HepG2 (cell line): ENCODE measurements around the gene PDRG1. TPM values are rescaled to one million over a fixed set of nuclear protein-coding genes. Genes with fewer than 3 reads are reported as not detected.

Experiments
- ATAC-seq: fragments of 200-7000 bp; cut with Tn5 transposase; 3 replicates; pipeline ENCODE4 v1.9.1; 2020; ENCODE audit warnings: mild to moderate bottlenecking, moderate library complexity
- BruUV-seq: library from RNA; stranded (reverse); fragments of 400-500 nt; replicated peaks from 2 replicates; lab custom pipeline; 2021; lab: Mats Ljungman, UMichigan
- CTCF ChIA-PET: fragments of 300-600 bp; formaldehyde crosslinking; extraction: SDS; loops from one replicate; lab custom pipeline; 2021; ENCODE audit warnings: low total read pairs, inconsistent platforms, low intra/inter-chr PET ratio; lab: Yijun Ruan, JAX
- POLR2A ChIA-PET: fragments of 350-600 bp; sonication (Branson Sonifier 250); formaldehyde crosslinking; loops from one replicate; lab custom pipeline; 2020; ENCODE audit warnings: antibody characterized with exemption, inconsistent platforms; lab: Yijun Ruan, JAX
- DNase-seq: peaks from one replicate; pipeline ENCODE4 v3.0.0-alpha.2; 2015; ENCODE audit warnings: low spot score
- FAIRE-seq: peaks from 3 replicates; lab custom pipeline; 2011; peaks lifted over from hg19 to GRCh38; lab: Jason Lieb, UNC
- H2AFZ ChIP-seq: one replicate; pipeline ENCODE4 v1.6.1; 2011; ENCODE audit warnings: low read length, inconsistent platforms
- H3K27ac ChIP-seq: fragments of 300-600 bp; 3 replicates; pipeline ENCODE4 v1.8.0; 2011; ENCODE audit warnings: mixed run types, mild to moderate bottlenecking, mixed read lengths, low read length, inconsistent platforms; ENCODE audit not compliant: insufficient read depth; ENCODE audit errors: extremely low read length
- H3K27me3 ChIP-seq, 2 experiments: fragments of 200-600 bp in 1 of 2; 2 replicates in 1 of 2; 3 replicates in 1 of 2; pipeline versions ENCODE4 v1.6.0 to v1.8.0; 2011; ENCODE audit warnings: low read length in 2 of 2, mild to moderate bottlenecking in 2 of 2, moderate library complexity in 2 of 2, inconsistent platforms in 1 of 2; ENCODE audit not compliant: insufficient read depth in 2 of 2, control insufficient read depth in 1 of 2
- H3K36me3 ChIP-seq, 2 experiments: fragments of 200-600 bp in 1 of 2; replicated peaks in 1 of 2; 2 replicates in 1 of 2; 3 replicates in 1 of 2; pipeline versions ENCODE4 v1.5.1 to v1.8.0; 2011; ENCODE audit warnings: low read length in 2 of 2, inconsistent platforms in 1 of 2; ENCODE audit not compliant: insufficient read depth in 2 of 2, control insufficient read depth in 1 of 2
- H3K4me1 ChIP-seq: 2 replicates; pipeline ENCODE4 v1.5.1; 2012; ENCODE audit warnings: low read length, inconsistent platforms; ENCODE audit not compliant: insufficient read depth
- H3K4me2 ChIP-seq: 2 replicates; pipeline ENCODE4 v1.6.0; 2011; ENCODE audit warnings: low read depth, low read length, inconsistent platforms
- H3K4me3 ChIP-seq, 3 experiments: fragments of 200-600 bp in 1 of 3; sonication (generic), shearing (Covaris generic) in 1 of 3; replicated peaks in 1 of 3; 2 replicates each; pipeline ENCODE4 v1.5.1; 2011 to 2016; ENCODE audit warnings: low read length in 3 of 3, inconsistent platforms in 2 of 3, low read depth in 2 of 3, mild to moderate bottlenecking in 2 of 3, control low read depth in 1 of 3, mixed read lengths in 1 of 3; ENCODE audit not compliant: insufficient read depth in 1 of 3
- H3K79me2 ChIP-seq: one replicate; pipeline ENCODE4 v1.6.1; 2011; ENCODE audit warnings: low read length, inconsistent platforms; ENCODE audit not compliant: insufficient read depth
- H3K9ac ChIP-seq: 2 replicates; pipeline ENCODE4 v1.6.0; 2011; ENCODE audit warnings: mild to moderate bottlenecking, low read depth, low read length, inconsistent platforms; ENCODE audit not compliant: insufficient read depth
- H3K9me3 ChIP-seq: 2 replicates; pipeline ENCODE4 v1.5.1; 2012; ENCODE audit warnings: mild to moderate bottlenecking, low read length
- H4K20me1 ChIP-seq: 2 replicates; pipeline ENCODE4 v1.6.0; 2011; ENCODE audit warnings: inconsistent platforms, mild to moderate bottlenecking, low read length, moderate library complexity; ENCODE audit not compliant: insufficient read depth
- HOXA7 ChIP-seq: sonication (generic); formaldehyde crosslinking; IDR thresholded peaks from 2 replicates; pipeline ENCODE4 v1.8.1; 2022; ENCODE audit warnings: mild to moderate bottlenecking, missing genetic modification reagents, moderate library complexity
- KAT2B ChIP-seq: fragments of 150-350 bp; IDR thresholded peaks from 2 replicates; pipeline ENCODE4 v1.6.1; 2014; ENCODE audit warnings: low read depth, low read length, borderline replicate concordance
- RBM22 ChIP-seq: fragments of 200-400 bp; formaldehyde crosslinking; optimal IDR thresholded peaks from 2 replicates; pipeline ENCODE3; 2017; ENCODE audit warnings: mild to moderate bottlenecking, low read length, moderate library complexity
- ZBTB8A ChIP-seq: sonication (generic); formaldehyde crosslinking; IDR thresholded peaks from 2 replicates; pipeline ENCODE4 v1.4.0; 2020; ENCODE audit warnings: mild to moderate bottlenecking, low read depth, missing genetic modification reagents, borderline replicate concordance
- ZFP36L2 ChIP-seq: sonication (generic); formaldehyde crosslinking; IDR thresholded peaks from 2 replicates; pipeline ENCODE4 v1.4.0; 2020; ENCODE audit warnings: missing genetic modification reagents
- ZNF75D ChIP-seq: sonication (generic); formaldehyde crosslinking; IDR thresholded peaks from 2 replicates; pipeline ENCODE4 v1.8.1; 2023; ENCODE audit warnings: missing genetic modification reagents, mild to moderate bottlenecking, borderline replicate concordance
- WGBS: methylation state at CpG from one replicate; pipeline ENCODE4 v1.1.6; 2017; ENCODE audit warnings: low lambda C conversion rate; 5-methylcytosine and 5-hydroxymethylcytosine counted together
- in situ Hi-C: cut with HindIII; loops from 2 replicates; pipeline ENCODE4 v1.10.0; 2017; ENCODE audit warnings: low pct_unique_long_range_greater_than_20kb; ENCODE audit not compliant: extremely low pct_ligation_motif_present
- intact Hi-C: fragments of 100-400 bp; cut with micrococcal nuclease; formaldehyde crosslinking; loops from one replicate; pipeline ENCODE4 v1.10.0; 2022; ENCODE audit not compliant: unreplicated experiment
- polyA plus RNA-seq, 8 experiments: library from polyadenylated mRNA; depleted of rRNA in 3 of 8; stranded (reverse) in 7 of 8; unstranded in 1 of 8; fragments of >200 nt; fragmentation: Illumina TruSeq in 4 of 8; extraction: Trizol in 4 of 8; gene quantifications; 2 replicates each; pipeline versions ENCODE4 v1.2.1 to v1.2.3, GENCODE V29; 2011 to 2016; ENCODE audit warnings: low read depth in 4 of 8, missing spikeins in 1 of 8, mixed read lengths in 1 of 8; ENCODE audit not compliant: insufficient read depth in 1 of 8
- total RNA-seq, 5 experiments: library from RNA; depleted of rRNA; stranded (reverse); fragments of >200 nt; fragmentation: Illumina TruSeq; extraction: Trizol; gene quantifications; 2 replicates each; pipeline ENCODE4 v1.2.3, GENCODE V29; 2016; ENCODE audit warnings: low read depth in 1 of 5

PDRG1 gene
- total and polyA plus RNA-seq, 2 of the 13 experiments (the other 11 are each of a cell fraction or from before 2014, with no cell fraction given): 16.6 to 18.0 TPM

GRCh38 chr20:31948008-31948407 is 3.8 kb downstream of the PDRG1 start (continued):
- no peak for TF ChIP-seq ZNF75D (CRISPR knock-in tag)

GRCh38 chr20:31945785-31946184 is 6.1 kb downstream of the PDRG1 start:
- H3K27ac ChIP-seq: no peak overlapping the region
- 100% methylated on average over 5 of the region's 6 CpGs for WGBS
- no peaks in the 10 kb centered on the region for H3K9me3 ChIP-seq
- DNase-seq (no peak), ATAC-seq (no peak), FAIRE-seq (no peak)
- peaks cover 9% of the 10 kb centered on the region; the same call in 1 of the 2 replicates for H4K20me1 ChIP-seq
- H3K4me1 ChIP-seq: peaks cover 12% of the 10 kb centered on the region
- BruUV-seq: no TSS peak
- intact Hi-C loops (no loop called here), in situ Hi-C loops (no loop called here)
- peaks cover 51 to 71% of the 10 kb centered on the region in 2 experiments for H3K36me3 ChIP-seq
- peaks cover 19% of the 10 kb centered on the region for H3K79me2 ChIP-seq
- POLR2A ChIA-PET: no interaction called here
- H3K4me3 ChIP-seq: no peak overlapping the region
- TF ChIP-seq HOXA7: no peak
- TF ChIP-seq KAT2B: no peak
- no peak for TF ChIP-seq ZBTB8A (CRISPR knock-in tag)
- H3K27me3 ChIP-seq: no peaks in the 10 kb centered on the region; a peak in 1 of 5 replicates
- no peak overlapping the region for H3K9ac ChIP-seq
- H2AFZ ChIP-seq: no peak overlapping the region
- no peak overlapping the region for H3K4me2 ChIP-seq
- CTCF ChIA-PET: no interaction called here

DNA sequence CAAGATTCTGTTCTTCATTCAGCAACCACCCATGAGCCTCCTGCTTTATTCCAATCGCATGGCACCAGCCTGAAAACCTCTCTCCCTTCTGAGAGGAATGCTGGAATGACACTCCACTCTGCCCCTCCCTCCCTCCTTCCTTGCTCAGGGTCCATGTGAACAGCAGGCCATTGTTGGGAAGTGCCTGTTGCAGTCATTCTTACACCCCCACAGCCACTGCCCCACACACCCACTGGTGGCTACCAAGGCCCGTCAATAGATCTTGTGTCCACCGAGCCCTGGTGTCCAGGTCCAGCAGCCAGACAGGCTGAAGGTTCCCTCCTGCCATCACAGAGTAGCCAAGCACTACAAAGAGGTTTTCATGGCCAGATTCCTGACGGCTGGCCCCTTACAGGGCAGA is 6.5 kb downstream of the PDRG1 start:
- CTCF ChIA-PET: no interaction called here
- TF ChIP-seq RBM22 (peak; percentile 44), ZFP36L2 (no peak)

More for the DNA sequence above, 6.5 kb downstream of the PDRG1 start:
- in situ Hi-C loops: no loop called here
- Histone ChIP-seq H3K27ac (no peak overlapping the region), H3K9me3 (no peaks in the 10 kb centered on the region), H3K4me3 (no peak overlapping the region), H4K20me1 (peaks cover 5% of the 10 kb centered on the region; the same call in 1 of the 2 replicates), H3K9ac (no peak overlapping the region), H2AFZ (no peak overlapping the region), H3K4me2 (no peak overlapping the region), H3K79me2 (peaks cover 15% of the 10 kb centered on the region), H3K27me3 (no peaks in the 10 kb centered on the region), H3K36me3 (peaks cover 50 to 71% of the 10 kb centered on the region in 2 experiments), H3K4me1 (peaks cover 7% of the 10 kb centered on the region)
- intact Hi-C loops: no loop called here
- ATAC-seq: no peak; the same call in 2 of the 3 replicates
- BruUV-seq: no TSS peak
- no peak for DNase-seq
- POLR2A ChIA-PET: no interaction called here
- WGBS: 93% methylated on average over 4 of the region's 4 CpGs
- no peak for FAIRE-seq
